ENCODE measurements around the gene LSM8. TPM values are rescaled to one million over a fixed set of nuclear protein-coding genes. Genes with fewer than 3 reads are reported as not detected.

The LSM8 gene
- total and polyA plus RNA-seq, 2 of the 8 experiments (the other 6 are each of a cell fraction or from before 2014, with no cell fraction given) = 36.9 to 51.0 TPM

- Histone ChIP-seq H2BK15ac (ENCODE audit: low read length) (no peak overlapping the region), H2AK5ac (ENCODE audit: low read depth, low read length) (no peak overlapping the region), H2AFZ (ENCODE audit: low read length) (no peak overlapping the region), H3K27ac (ENCODE audit: low read depth, low read length) (no peak overlapping the region), H3K14ac (ENCODE audit: insufficient read length) (no peak overlapping the region), H4K20me1 (replicated peaks in 1 of 2; ENCODE audit: control insufficient read depth in 1 of 2, insufficient read depth in 2 of 2, low read length in 2 of 2) (no peaks in the 10 kb centered on the region), H3K79me1 (ENCODE audit: low read depth, low read length) (no peaks in the 10 kb centered on the region), H2BK12ac (ENCODE audit: low read depth, low read length) (no peak overlapping the region), H4K8ac (ENCODE audit: extremely low read depth, insufficient read depth, low read length) (no peak overlapping the region), H3K9me3 (ENCODE audit: insufficient read depth in 2 of 2, low read depth in 1 of 2, low read length in 1 of 2) (no peaks in the 10 kb centered on the region), H3K4ac (replicated peaks; ENCODE audit: insufficient read length, low read depth, low read length) (no peak overlapping the region), H3K18ac (ENCODE audit: extremely low read depth, low read length) (no peak overlapping the region), H3K36me3 (ENCODE audit: control insufficient read depth in 2 of 4, insufficient read depth in 4 of 4, low read length in 3 of 4) (no peaks in the 10 kb centered on the region), H2BK5ac (ENCODE audit: low read depth, low read length) (no peak overlapping the region), H3K79me2 (ENCODE audit: control insufficient read depth in 1 of 2, insufficient read depth in 2 of 2, low read length in 2 of 2) (peaks cover 0 to 6% of the 10 kb centered on the region in 2 experiments; a peak in 2 of 4 replicates), H3K4me2 (ENCODE audit: insufficient read depth in 1 of 2, low read depth in 2 of 2, low read length in 2 of 2) (no peak overlapping the region), H3K4me3 (ENCODE audit: extremely low read depth in 1 of 4, insufficient read depth in 2 of 4, low read depth in 3 of 4, low read length in 4 of 4) (no peak overlapping the region), H3K23me2 (ENCODE audit: low read depth, low read length) (peaks cover 2% of the 10 kb centered on the region; the same call in 1 of the 2 replicates), H3K27me3 (replicated peaks in 1 of 4; ENCODE audit: control insufficient read depth in 3 of 4, extremely low read depth in 1 of 4, insufficient read depth in 3 of 4, low read length in 3 of 4) (no peaks in the 10 kb centered on the region), H4K5ac (ENCODE audit: insufficient read length, low read depth, low read length) (no peak overlapping the region), H4K91ac (replicated peaks; ENCODE audit: insufficient read length, low read length) (no peak overlapping the region), H3K23ac (ENCODE audit: insufficient read length) (no peak overlapping the region), H3K9ac (replicated peaks in 1 of 4; ENCODE audit: extremely low read depth in 1 of 4, low read depth in 3 of 4, low read length in 3 of 4) (no peak overlapping the region), H2BK20ac (ENCODE audit: low read length) (no peak overlapping the region), H3K56ac (replicated peaks; ENCODE audit: insufficient read length, low read depth, low read length) (no peak overlapping the region), H3K4me1 (replicated peaks in 1 of 4; ENCODE audit: control insufficient read depth in 3 of 4, insufficient read depth in 4 of 4, low read length in 3 of 4) (peaks cover 0 to 3% (median 0%) of the 10 kb centered on the region in 4 experiments; a peak in 1 of 7 replicates), H2BK120ac (replicated peaks; ENCODE audit: low read depth, low read length) (no peak overlapping the region)
- DNase-seq (ENCODE audit: low read depth in 1 of 2, low spot score in 2 of 2) (no peak), FAIRE-seq (no peak)
- CTCF ChIA-PET (ENCODE audit: partially characterized antibody) = interaction anchor here (1.3 kb wide), 1 partner anchor 25 kb away, joined by 4 read pairs; no protein-coding TSS in a partner anchor
- 93% methylated on average over 2 of the region's 2 CpGs; no CpG with 5 or more reads in 1 of the 2 experiments for WGBS, 2 experiments (ENCODE audit: extremely low coverage in 1 of 2, insufficient coverage in 1 of 2, insufficient read length in 1 of 2, insufficient replicate concordance in 2 of 2, low coverage in 1 of 2, low lambda C conversion rate in 2 of 2, missing lambda C conversion rate in 1 of 2)
- TF ChIP-seq EGR1 (IDR thresholded peaks at IDR 0.05; ENCODE audit: borderline replicate concordance, low read depth, low read length) (no peak), ATF3 (IDR thresholded peaks at IDR 0.05; ENCODE audit: insufficient read depth, low read depth, low read length) (no peak), SIX5 (IDR thresholded peaks at IDR 0.05; ENCODE audit: low read depth, low read length) (no peak), USF2 (IDR thresholded peaks at IDR 0.05; ENCODE audit: low read length) (no peak), GTF2F1 (IDR thresholded peaks at IDR 0.05; ENCODE audit: borderline replicate concordance, low read depth, low read length) (no peak), MAFK (IDR thresholded peaks at IDR 0.05; ENCODE audit: low read depth, low read length) (no peak), TEAD4 (IDR thresholded peaks at IDR 0.05; ENCODE audit: low read depth, low read length) (no peak), BRCA1 (IDR thresholded peaks at IDR 0.05; ENCODE audit: low read depth, low read length) (no peak)
- POLR2A ChIA-PET (ENCODE audit: partially characterized antibody) = interaction anchor here (0.6 kb wide), 1 partner anchor 243 kb away, joined by 3 read pairs; no protein-coding TSS in a partner anchor
Measured at GRCh38 chr7:118179191-118179590, 4.8 kb upstream of the LSM8 start.

Data from H1 (cell line).